ENCODE results near the gene MYO18B.

GRCh38 chr22:25903294-25903693 is 161.3 kb downstream of the MYO18B start:
- TF ChIP-seq ZNF8 (CRISPR knock-in tag; IDR thresholded peaks at IDR 0.05), result no peak
- no peak for TF ChIP-seq ZC3H10 (CRISPR knock-in tag; IDR thresholded peaks at IDR 0.05)
- TF ChIP-seq ZNF70 (CRISPR knock-in tag; IDR thresholded peaks at IDR 0.05), result no peak
- no peak for TF ChIP-seq ZFP30 (CRISPR knock-in tag; IDR thresholded peaks at IDR 0.05)
- no peak for TF ChIP-seq PPARA (CRISPR knock-in tag; IDR thresholded peaks at IDR 0.05; ENCODE audit: borderline replicate concordance)
- TF ChIP-seq SNAI2 (CRISPR knock-in tag; IDR thresholded peaks at IDR 0.05), result no peak
- TF ChIP-seq ARNTL (CRISPR knock-in tag; IDR thresholded peaks at IDR 0.05; ENCODE audit: borderline replicate concordance, low read depth), result no peak
- TF ChIP-seq, protein P1, sequence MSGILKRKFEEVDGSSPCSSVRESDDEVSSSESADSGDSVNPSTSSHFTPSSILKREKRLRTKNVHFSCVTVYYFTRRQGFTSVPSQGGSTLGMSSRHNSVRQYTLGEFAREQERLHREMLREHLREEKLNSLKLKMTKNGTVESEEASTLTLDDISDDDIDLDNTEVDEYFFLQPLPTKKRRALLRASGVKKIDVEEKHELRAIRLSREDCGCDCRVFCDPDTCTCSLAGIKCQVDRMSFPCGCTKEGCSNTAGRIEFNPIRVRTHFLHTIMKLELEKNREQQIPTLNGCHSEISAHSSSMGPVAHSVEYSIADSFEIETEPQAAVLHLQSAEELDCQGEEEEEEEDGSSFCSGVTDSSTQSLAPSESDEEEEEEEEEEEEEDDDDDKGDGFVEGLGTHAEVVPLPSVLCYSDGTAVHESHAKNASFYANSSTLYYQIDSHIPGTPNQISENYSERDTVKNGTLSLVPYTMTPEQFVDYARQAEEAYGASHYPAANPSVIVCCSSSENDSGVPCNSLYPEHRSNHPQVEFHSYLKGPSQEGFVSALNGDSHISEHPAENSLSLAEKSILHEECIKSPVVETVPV (CRISPR knock-in tag; IDR thresholded peaks at IDR 0.05), result no peak
